ENCODE data around the gene UBASH3A. TPM values are rescaled to one million over a fixed set of nuclear protein-coding genes. Genes with fewer than 3 reads are reported as not detected.

Gene UBASH3A
- total RNA-seq, 1 donor from 2014 or later: not detected

GRCh38 chr21:42441963-42442362 lies 38.3 kb downstream of the UBASH3A start:
- no peak for DNase-seq
- Mint-ChIP-seq H3K27me3 (ENCODE audit: unreplicated experiment) (peaks cover 3% of the 10 kb centered on the region), H3K4me1 (ENCODE audit: low read depth, unreplicated experiment) (no peaks in the 10 kb centered on the region), H3K36me3 (ENCODE audit: unreplicated experiment) (no peaks in the 10 kb centered on the region), H3K4me3 (ENCODE audit: unreplicated experiment) (no peak overlapping the region), H3K27ac (ENCODE audit: unreplicated experiment) (no peak overlapping the region), H3K9me3 (ENCODE audit: unreplicated experiment) (peaks cover 5% of the 10 kb centered on the region)
- TF ChIP-seq CTCF (IDR thresholded peaks at IDR 0.05; ENCODE audit: partially characterized antibody, unreplicated experiment): no peak

- Mint-ChIP-seq H3K36me3 (ENCODE audit: unreplicated experiment) (no peaks in the 10 kb centered on the region), H3K27ac (ENCODE audit: unreplicated experiment) (no peak overlapping the region), H3K27me3 (ENCODE audit: unreplicated experiment) (peaks cover 6% of the 10 kb centered on the region), H3K4me1 (ENCODE audit: low read depth, unreplicated experiment) (no peaks in the 10 kb centered on the region), H3K4me3 (ENCODE audit: unreplicated experiment) (no peak overlapping the region), H3K9me3 (ENCODE audit: unreplicated experiment) (peaks cover 5% of the 10 kb centered on the region)
- no peak for DNase-seq
- TF ChIP-seq CTCF (IDR thresholded peaks at IDR 0.05; ENCODE audit: partially characterized antibody, unreplicated experiment): no peak
Observed at GRCh38 chr21:42443181-42443785, 39.6 kb downstream of the UBASH3A start.

GRCh38 chr21:42443876-42444744 lies 40.4 kb downstream of the UBASH3A start:
- TF ChIP-seq CTCF (IDR thresholded peaks at IDR 0.05; ENCODE audit: partially characterized antibody, unreplicated experiment): no peak
- H3K9me3 Mint-ChIP-seq (ENCODE audit: unreplicated experiment): peaks cover 5% of the 10 kb centered on the region
- peaks cover 1% of the 10 kb centered on the region for H3K4me1 Mint-ChIP-seq (ENCODE audit: low read depth, unreplicated experiment)
- no peak overlapping the region for H3K4me3 Mint-ChIP-seq (ENCODE audit: unreplicated experiment)
- DNase-seq: no peak
- H3K27ac Mint-ChIP-seq (ENCODE audit: unreplicated experiment): no peak overlapping the region
- peaks cover 7% of the 10 kb centered on the region for H3K27me3 Mint-ChIP-seq (ENCODE audit: unreplicated experiment)
- no peaks in the 10 kb centered on the region for H3K36me3 Mint-ChIP-seq (ENCODE audit: unreplicated experiment)

- Mint-ChIP-seq H3K36me3 (ENCODE audit: unreplicated experiment) (no peaks in the 10 kb centered on the region), H3K4me3 (ENCODE audit: unreplicated experiment) (no peak overlapping the region), H3K4me1 (ENCODE audit: low read depth, unreplicated experiment) (peaks cover 6% of the 10 kb centered on the region), H3K27ac (ENCODE audit: unreplicated experiment) (no peak overlapping the region), H3K27me3 (ENCODE audit: unreplicated experiment) (peaks cover 7% of the 10 kb centered on the region), H3K9me3 (ENCODE audit: unreplicated experiment) (peaks cover 5% of the 10 kb centered on the region)
- no peak for TF ChIP-seq CTCF (IDR thresholded peaks at IDR 0.05; ENCODE audit: partially characterized antibody, unreplicated experiment)
- no peak for DNase-seq
Observed at GRCh38 chr21:42444745-42445059, 41.0 kb downstream of the UBASH3A start.

GRCh38 chr21:42445311-42445710 lies 41.6 kb downstream of the UBASH3A start:
- Mint-ChIP-seq H3K36me3 (ENCODE audit: unreplicated experiment) (no peaks in the 10 kb centered on the region), H3K27me3 (ENCODE audit: unreplicated experiment) (peaks cover 11% of the 10 kb centered on the region), H3K4me1 (ENCODE audit: low read depth, unreplicated experiment) (peaks cover 9% of the 10 kb centered on the region), H3K4me3 (ENCODE audit: unreplicated experiment) (no peak overlapping the region), H3K27ac (ENCODE audit: unreplicated experiment) (no peak overlapping the region), H3K9me3 (ENCODE audit: unreplicated experiment) (peaks cover 5% of the 10 kb centered on the region)
- TF ChIP-seq CTCF (IDR thresholded peaks at IDR 0.05; ENCODE audit: partially characterized antibody, unreplicated experiment): no peak
- DNase-seq: no peak
